Sigmoid colon (tissue), 4 donors: ENCODE results near the gene COPS2.

Experiments used
- POLR2A ChIP-seq, 2 donors: fragments of 450-650 bp; IDR thresholded peaks; one replicate each; pipeline ENCODE4 v1.6.1; 2016; ENCODE audit warnings: antibody characterized with exemption in 2 of 2, mild to moderate bottlenecking in 2 of 2, moderate library complexity in 2 of 2
- POLR2AphosphoS5 ChIP-seq, 4 donors: sonication (generic); formaldehyde crosslinking; IDR thresholded peaks; one replicate each; pipeline ENCODE4 v1.6.1; 2017; ENCODE audit warnings: antibody characterized with exemption in 4 of 4
- TF ChIP-seq, protein P1 (sequence below), 4 experiments: fragments of 450-650 bp in 3 of 4; fragments of 200-600 bp in 1 of 4; IDR thresholded peaks; one replicate each; pipeline ENCODE4 v1.5.1; 2016 to 2019; ENCODE audit warnings: antibody characterized with exemption in 4 of 4, mild to moderate bottlenecking in 3 of 4, moderate library complexity in 2 of 4

DNA sequence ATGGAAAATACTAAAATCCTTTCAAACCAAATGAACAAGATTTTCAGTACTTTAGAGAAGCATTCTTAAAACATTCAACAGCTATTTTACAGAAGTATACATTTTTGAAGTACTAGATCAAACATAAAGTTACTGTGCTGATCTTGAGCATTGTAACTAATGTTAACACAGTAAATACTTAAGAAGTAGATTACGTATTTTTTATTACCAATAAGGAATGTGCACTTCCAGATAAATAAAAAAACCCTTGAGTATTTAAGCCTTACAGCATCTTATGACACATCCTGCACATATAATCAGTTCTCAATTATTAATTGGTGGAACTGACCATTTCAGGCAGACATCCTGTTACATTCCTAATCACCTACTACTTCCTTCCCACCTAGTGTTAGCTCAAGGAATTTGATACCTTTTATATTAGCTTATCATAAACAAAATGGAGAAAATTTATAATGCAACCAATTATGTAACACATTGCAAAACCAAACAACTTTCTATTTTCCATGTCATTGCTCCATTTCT is 32.8 kb downstream of the COPS2 start:
- TF ChIP-seq POLR2A (IDR thresholded peaks at IDR 0.05) (no peak), POLR2AphosphoS5 (IDR thresholded peaks at IDR 0.05) (no peak)
- TF ChIP-seq, protein P1, sequence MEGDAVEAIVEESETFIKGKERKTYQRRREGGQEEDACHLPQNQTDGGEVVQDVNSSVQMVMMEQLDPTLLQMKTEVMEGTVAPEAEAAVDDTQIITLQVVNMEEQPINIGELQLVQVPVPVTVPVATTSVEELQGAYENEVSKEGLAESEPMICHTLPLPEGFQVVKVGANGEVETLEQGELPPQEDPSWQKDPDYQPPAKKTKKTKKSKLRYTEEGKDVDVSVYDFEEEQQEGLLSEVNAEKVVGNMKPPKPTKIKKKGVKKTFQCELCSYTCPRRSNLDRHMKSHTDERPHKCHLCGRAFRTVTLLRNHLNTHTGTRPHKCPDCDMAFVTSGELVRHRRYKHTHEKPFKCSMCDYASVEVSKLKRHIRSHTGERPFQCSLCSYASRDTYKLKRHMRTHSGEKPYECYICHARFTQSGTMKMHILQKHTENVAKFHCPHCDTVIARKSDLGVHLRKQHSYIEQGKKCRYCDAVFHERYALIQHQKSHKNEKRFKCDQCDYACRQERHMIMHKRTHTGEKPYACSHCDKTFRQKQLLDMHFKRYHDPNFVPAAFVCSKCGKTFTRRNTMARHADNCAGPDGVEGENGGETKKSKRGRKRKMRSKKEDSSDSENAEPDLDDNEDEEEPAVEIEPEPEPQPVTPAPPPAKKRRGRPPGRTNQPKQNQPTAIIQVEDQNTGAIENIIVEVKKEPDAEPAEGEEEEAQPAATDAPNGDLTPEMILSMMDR (IDR thresholded peaks at IDR 0.05), result no peak
